Fibroblast of lung (primary cell): Measurements from ENCODE around the gene MTA1.

Source experiments
- CTCF ChIP-seq, 2 donors: IDR thresholded peaks in 1 of 2; conservative IDR thresholded peaks in 1 of 2; 1 replicate in 1 of 2; 2 replicates in 1 of 2; pipeline ENCODE4 v1.5.1; 2011 to 2012; ENCODE audit warnings: low read length in 2 of 2, control low read depth in 1 of 2, inconsistent platforms in 1 of 2, low read depth in 1 of 2, mild to moderate bottlenecking in 1 of 2
- EZH2 ChIP-seq: IDR thresholded peaks from 2 replicates; pipeline ENCODE4 v1.5.1; 2012; ENCODE audit warnings: low read length, control low read depth, mild to moderate bottlenecking; ENCODE audit errors: missing control alignments

GRCh38 chr14:105500036-105500725, 80.6 kb downstream of the MTA1 start:
- TF ChIP-seq CTCF (conservative IDR thresholded peaks at IDR 0.05 in 1 of 2, IDR thresholded peaks at IDR 0.05 in 1 of 2; ENCODE audit: low read depth in 1 of 2, low read length in 2 of 2) (no peak), EZH2 (no peak)
